ENCODE results near the gene MRPL52.
A peak's percentile ranks its signal among the peaks of the same experiment; 100 is the strongest.

The MRPL52 gene

DNA sequence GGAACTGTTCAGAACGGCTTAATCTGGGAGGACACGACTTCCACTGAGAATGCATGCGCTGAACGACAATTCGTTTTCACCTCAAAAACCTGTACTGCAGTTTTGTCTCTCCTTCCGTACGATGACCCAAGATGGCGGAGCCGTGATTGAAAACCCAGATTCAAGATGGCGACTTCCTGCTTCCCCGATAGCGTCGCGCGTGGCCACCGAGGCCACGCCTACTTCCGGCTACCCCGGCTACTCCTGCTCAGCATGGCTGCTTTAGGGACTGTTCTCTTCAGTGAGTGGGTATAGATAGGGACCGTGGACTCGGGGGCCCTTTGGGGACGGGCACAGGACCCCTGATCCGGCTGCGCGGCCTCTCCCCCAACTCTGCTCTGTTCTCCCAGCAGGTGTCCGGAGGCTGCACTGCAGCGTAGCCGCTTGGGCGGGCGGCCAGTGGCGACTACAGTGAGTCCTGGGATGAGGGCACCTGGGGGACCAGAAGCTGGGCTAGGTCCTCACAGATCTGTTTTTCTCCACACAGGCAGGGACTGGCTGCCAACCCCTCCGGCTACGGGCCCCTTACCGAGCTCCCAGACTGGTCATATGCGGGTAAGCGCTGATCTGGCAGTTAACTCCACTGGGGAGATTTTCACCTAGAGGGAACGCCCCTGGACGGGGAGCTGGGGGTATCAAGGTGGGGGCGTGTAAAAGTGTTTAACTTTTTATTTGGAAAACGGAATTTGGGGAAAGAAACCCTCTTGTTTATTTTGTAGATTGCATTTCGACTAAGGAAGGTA, at the start of gene MRPL52:
TSS of gene MRPL52 (plus strand) at position 227 of the 782 bp plus-strand sequence. CDS start at position 253, 26 bp downstream.
- no peaks in the 10 kb centered on the region for H3K27me3 ChIP-seq (ENCODE audit: low read length)
- H4K20me1 ChIP-seq (ENCODE audit: low read depth, low read length): no peaks in the 10 kb centered on the region
- peak within 1 kb of the TSS; percentile 97 for H3K4me2 ChIP-seq (ENCODE audit: low read depth, low read length, poor library complexity, severe bottlenecking)
- H3K4me3 ChIP-seq (ENCODE audit: insufficient read depth, low read length, poor library complexity, severe bottlenecking): peak within 1 kb of the TSS; percentile 88
- peak within 1 kb of the TSS; percentile 78 for H2AFZ ChIP-seq (ENCODE audit: low read depth, low read length, severe bottlenecking)
- no peaks in the 10 kb centered on the region for H3K9me3 ChIP-seq (ENCODE audit: insufficient read depth, low read length)
- H3K79me2 ChIP-seq (ENCODE audit: insufficient read depth, low read length): peaks cover 20% of the 10 kb centered on the region
- TF ChIP-seq, protein P1, sequence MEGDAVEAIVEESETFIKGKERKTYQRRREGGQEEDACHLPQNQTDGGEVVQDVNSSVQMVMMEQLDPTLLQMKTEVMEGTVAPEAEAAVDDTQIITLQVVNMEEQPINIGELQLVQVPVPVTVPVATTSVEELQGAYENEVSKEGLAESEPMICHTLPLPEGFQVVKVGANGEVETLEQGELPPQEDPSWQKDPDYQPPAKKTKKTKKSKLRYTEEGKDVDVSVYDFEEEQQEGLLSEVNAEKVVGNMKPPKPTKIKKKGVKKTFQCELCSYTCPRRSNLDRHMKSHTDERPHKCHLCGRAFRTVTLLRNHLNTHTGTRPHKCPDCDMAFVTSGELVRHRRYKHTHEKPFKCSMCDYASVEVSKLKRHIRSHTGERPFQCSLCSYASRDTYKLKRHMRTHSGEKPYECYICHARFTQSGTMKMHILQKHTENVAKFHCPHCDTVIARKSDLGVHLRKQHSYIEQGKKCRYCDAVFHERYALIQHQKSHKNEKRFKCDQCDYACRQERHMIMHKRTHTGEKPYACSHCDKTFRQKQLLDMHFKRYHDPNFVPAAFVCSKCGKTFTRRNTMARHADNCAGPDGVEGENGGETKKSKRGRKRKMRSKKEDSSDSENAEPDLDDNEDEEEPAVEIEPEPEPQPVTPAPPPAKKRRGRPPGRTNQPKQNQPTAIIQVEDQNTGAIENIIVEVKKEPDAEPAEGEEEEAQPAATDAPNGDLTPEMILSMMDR (IDR thresholded peaks at IDR 0.05; ENCODE audit: insufficient read depth, low read length, poor library complexity, severe bottlenecking): no peak
- no peak for TF ChIP-seq EZH2phosphoT487 (conservative IDR thresholded peaks at IDR 0.05; ENCODE audit: low read length)
- H3F3A ChIP-seq (ENCODE audit: insufficient read depth): peaks cover 8% of the 10 kb centered on the region; the same call in 1 of the 2 replicates
- H3K27ac ChIP-seq (ENCODE audit: low read depth, low read length): peak within 1 kb of the TSS; percentile 72
- peak within 1 kb of the TSS; percentile 96 for H3K9ac ChIP-seq (ENCODE audit: low read length)
- peaks cover 7% of the 10 kb centered on the region; the same call in 1 of the 2 replicates for H3K36me3 ChIP-seq (ENCODE audit: low read length)
- no peaks in the 10 kb centered on the region for H3K9me2 ChIP-seq (replicated peaks; ENCODE audit: insufficient read depth, low read length)

DNA sequence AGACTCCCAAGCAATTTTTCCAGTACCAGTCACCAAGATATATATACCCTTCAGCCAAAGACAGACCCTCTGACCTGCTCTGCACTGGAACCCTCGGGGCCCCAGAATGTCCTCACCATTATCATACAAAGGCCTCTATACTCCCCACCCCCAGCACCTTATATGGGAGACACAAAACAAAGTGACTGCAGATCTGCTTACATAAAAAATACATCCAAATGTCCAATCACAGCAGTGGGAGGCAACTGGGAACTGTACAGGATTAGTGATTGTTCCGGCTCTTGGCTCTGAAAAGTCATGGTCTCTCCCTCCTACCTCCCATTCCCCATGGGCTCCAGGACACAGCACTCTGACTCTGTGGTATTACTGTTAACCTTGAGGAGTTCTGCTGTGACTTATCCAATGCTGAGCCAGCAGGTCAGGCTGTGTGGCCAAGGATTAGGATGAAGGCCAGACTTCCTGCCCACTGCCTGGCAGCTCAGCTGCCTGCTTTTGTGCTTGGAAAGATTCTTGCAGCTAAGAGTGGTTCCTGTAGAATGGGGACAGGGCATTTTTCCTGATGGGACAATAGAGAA, 49.5 kb upstream of the MRPL52 start:
- no peaks in the 10 kb centered on the region for H4K20me1 ChIP-seq (ENCODE audit: low read depth, low read length)
- H3K27me3 ChIP-seq (ENCODE audit: low read length): no peaks in the 10 kb centered on the region
- H3K9me3 ChIP-seq (ENCODE audit: insufficient read depth, low read length): no peaks in the 10 kb centered on the region
- no peaks in the 10 kb centered on the region for H3K9me2 ChIP-seq (replicated peaks; ENCODE audit: insufficient read depth, low read length)
- no peak overlapping the region for H3K27ac ChIP-seq (ENCODE audit: low read depth, low read length)
- no peaks in the 10 kb centered on the region for H3K36me3 ChIP-seq (ENCODE audit: low read length)
- H3K9ac ChIP-seq (ENCODE audit: low read length): no peak overlapping the region
- H3K4me3 ChIP-seq (ENCODE audit: insufficient read depth, low read length, poor library complexity, severe bottlenecking): no peak overlapping the region
- peaks cover 6% of the 10 kb centered on the region; the same call in 1 of the 2 replicates for H3F3A ChIP-seq (ENCODE audit: insufficient read depth)
- no peaks in the 10 kb centered on the region for H3K79me2 ChIP-seq (ENCODE audit: insufficient read depth, low read length)
- no peak overlapping the region for H3K4me2 ChIP-seq (ENCODE audit: low read depth, low read length, poor library complexity, severe bottlenecking)
- no peak for TF ChIP-seq EZH2phosphoT487 (conservative IDR thresholded peaks at IDR 0.05; ENCODE audit: low read length)
- TF ChIP-seq, protein P1 (IDR thresholded peaks at IDR 0.05; ENCODE audit: insufficient read depth, low read length, poor library complexity, severe bottlenecking): no peak
- no peak overlapping the region for H2AFZ ChIP-seq (ENCODE audit: low read depth, low read length, severe bottlenecking)

DNA sequence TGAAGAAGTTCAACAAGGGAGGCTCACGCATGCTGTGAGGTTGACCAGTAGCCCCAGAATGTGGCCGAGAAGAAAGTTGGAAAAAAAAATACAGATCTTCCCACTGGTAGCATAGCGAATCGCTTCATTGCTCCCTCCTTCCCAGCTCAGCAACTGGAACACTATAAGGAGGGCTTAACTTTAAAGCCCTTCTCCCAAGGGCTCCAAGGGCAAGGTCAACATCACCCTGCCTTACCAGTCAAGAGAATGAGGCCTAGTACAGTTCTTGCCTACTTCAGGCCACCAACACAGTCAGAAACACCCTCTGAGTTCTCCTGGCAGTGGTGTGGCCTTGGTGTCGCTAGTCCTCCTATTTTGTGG, 48.8 kb upstream of the MRPL52 start:
- Histone ChIP-seq H3K27ac (ENCODE audit: low read depth, low read length) (peak overlapping the region; percentile 9; the same call in 1 of the 2 replicates), H3K9me2 (replicated peaks; ENCODE audit: insufficient read depth, low read length) (no peaks in the 10 kb centered on the region), H3K9me3 (ENCODE audit: insufficient read depth, low read length) (no peaks in the 10 kb centered on the region), H3K36me3 (ENCODE audit: low read length) (no peaks in the 10 kb centered on the region), H3K79me2 (ENCODE audit: insufficient read depth, low read length) (no peaks in the 10 kb centered on the region), H3K4me3 (ENCODE audit: insufficient read depth, low read length, poor library complexity, severe bottlenecking) (no peak overlapping the region), H3K27me3 (ENCODE audit: low read length) (no peaks in the 10 kb centered on the region), H3F3A (ENCODE audit: insufficient read depth) (peaks cover 6% of the 10 kb centered on the region; the same call in 1 of the 2 replicates), H2AFZ (ENCODE audit: low read depth, low read length, severe bottlenecking) (no peak overlapping the region), H3K4me2 (ENCODE audit: low read depth, low read length, poor library complexity, severe bottlenecking) (no peak overlapping the region), H4K20me1 (ENCODE audit: low read depth, low read length) (no peaks in the 10 kb centered on the region), H3K9ac (ENCODE audit: low read length) (no peak overlapping the region; the same call in 1 of the 2 replicates)
- no peak for TF ChIP-seq EZH2phosphoT487 (conservative IDR thresholded peaks at IDR 0.05; ENCODE audit: low read length)
- TF ChIP-seq, protein P1 (IDR thresholded peaks at IDR 0.05; ENCODE audit: insufficient read depth, low read length, poor library complexity, severe bottlenecking): no peak

All from SU-DHL-6 (cell line).